OCI-LY7 (cell line): Measurements from ENCODE around the gene AUTS2. TPM values are rescaled to one million over a fixed set of nuclear protein-coding genes. Genes with fewer than 3 reads are reported as not detected.

Experiments
- BruUV-seq: library from RNA; stranded (reverse); fragments of 400-500 nt; replicated peaks from 2 replicates; lab custom pipeline; 2021; lab: Mats Ljungman, UMichigan
- CTCF ChIA-PET: fragments of 300-600 bp; sonication (Branson Sonifier 250); formaldehyde crosslinking; loops from one replicate; lab custom pipeline; 2022; ENCODE audit warnings: antibody characterized with exemption; ENCODE audit not compliant: unreplicated experiment; lab: Charles Lee
- POLR2A ChIA-PET: fragments of 300-600 bp; sonication (Branson Sonifier 250); formaldehyde crosslinking; loops from one replicate; lab custom pipeline; 2022; ENCODE audit warnings: antibody characterized with exemption; lab: Charles Lee
- DNase-seq: peaks from one replicate; pipeline ENCODE4 v3.0.0-alpha.2; 2015; ENCODE audit warnings: low spot score
- H2AFZ ChIP-seq: fragments of 200-600 bp; sonication (generic), shearing (Covaris generic); 2 replicates; pipeline ENCODE4 v1.6.1; 2014; ENCODE audit warnings: mild to moderate bottlenecking, antibody characterized with exemption, low read length, moderate library complexity
- H3K27ac ChIP-seq: fragments of 200-600 bp; sonication (generic); 2 replicates; pipeline ENCODE4 v1.5.1; 2014; ENCODE audit warnings: mixed run types, low read depth, mild to moderate bottlenecking, moderate library complexity, low read length, inconsistent platforms; ENCODE audit not compliant: poor library complexity, severe bottlenecking
- H3K36me3 ChIP-seq: fragments of 200-600 bp; sonication (generic); 2 replicates; pipeline ENCODE4 v1.6.1; 2014; ENCODE audit warnings: mild to moderate bottlenecking, antibody characterized with exemption, low read length, moderate library complexity, mixed read lengths; ENCODE audit not compliant: insufficient read depth
- H3K4me1 ChIP-seq: fragments of 200-600 bp; sonication (generic); 2 replicates; pipeline ENCODE4 v1.5.1; 2014; ENCODE audit warnings: mild to moderate bottlenecking, low read length; ENCODE audit not compliant: insufficient read depth, poor library complexity, severe bottlenecking
- H3K4me2 ChIP-seq: fragments of 200-600 bp; sonication (generic); 2 replicates; pipeline ENCODE4 v1.6.1; 2014; ENCODE audit warnings: mild to moderate bottlenecking, low read length
- H3K4me3 ChIP-seq: fragments of 200-600 bp; sonication (generic); 2 replicates; pipeline ENCODE4 v1.5.1; 2014; ENCODE audit warnings: mild to moderate bottlenecking, low read depth, low read length; ENCODE audit not compliant: poor library complexity, severe bottlenecking
- H3K79me2 ChIP-seq: fragments of 200-600 bp; sonication (generic); 2 replicates; pipeline ENCODE4 v1.6.1; 2016; ENCODE audit warnings: low read depth, mild to moderate bottlenecking, low read length, moderate library complexity, mixed read lengths; ENCODE audit not compliant: insufficient read depth
- H3K9me2 ChIP-seq: fragments of 200-600 bp; sonication (generic); 2 replicates; pipeline ENCODE4 v1.6.1; 2016; ENCODE audit warnings: mild to moderate bottlenecking, low read length, mixed read lengths; ENCODE audit not compliant: insufficient read depth
- H3K9me3 ChIP-seq: fragments of 200-600 bp; sonication (generic); 2 replicates; pipeline ENCODE4 v1.6.1; 2014; ENCODE audit warnings: mild to moderate bottlenecking, mixed run types, low read length, mixed read lengths
- H4K20me1 ChIP-seq: fragments of 200-600 bp; sonication (generic); 2 replicates; pipeline ENCODE4 v1.6.1; 2014; ENCODE audit warnings: mild to moderate bottlenecking, antibody characterized with exemption, low read length, moderate library complexity, mixed read lengths; ENCODE audit not compliant: insufficient read depth
- EZH2phosphoT487 ChIP-seq: fragments of 200-600 bp; sonication (generic); IDR thresholded peaks from 2 replicates; pipeline ENCODE4 v1.6.1; 2018; ENCODE audit warnings: low read depth, borderline replicate concordance, mild to moderate bottlenecking, mixed run types, antibody characterized with exemption, low read length, moderate library complexity, mixed read lengths
- intact Hi-C: fragments of 100-400 bp; cut with micrococcal nuclease; formaldehyde crosslinking; loops from one replicate; pipeline ENCODE4 v1.10.0; 2022; ENCODE audit not compliant: unreplicated experiment
- total RNA-seq, 2 experiments: library from RNA; depleted of rRNA in 1 of 2; stranded (reverse); fragments of >200 nt in 1 of 2; shearing (Covaris generic) in 1 of 2; gene quantifications; 2 replicates each; pipeline ENCODE4 v1.2.3, GENCODE V29; 2014 to 2022
- TF ChIP-seq, protein P1 (sequence below): fragments of 200-600 bp; sonication (generic); conservative IDR thresholded peaks from 2 replicates; pipeline ENCODE4 v1.5.1; 2014; ENCODE audit warnings: mild to moderate bottlenecking, antibody characterized with exemption, low read length, moderate library complexity, mixed read lengths

The AUTS2 gene
- total RNA-seq, 2 experiments from 2014 or later = 37.9 to 78.5 TPM

DNA sequence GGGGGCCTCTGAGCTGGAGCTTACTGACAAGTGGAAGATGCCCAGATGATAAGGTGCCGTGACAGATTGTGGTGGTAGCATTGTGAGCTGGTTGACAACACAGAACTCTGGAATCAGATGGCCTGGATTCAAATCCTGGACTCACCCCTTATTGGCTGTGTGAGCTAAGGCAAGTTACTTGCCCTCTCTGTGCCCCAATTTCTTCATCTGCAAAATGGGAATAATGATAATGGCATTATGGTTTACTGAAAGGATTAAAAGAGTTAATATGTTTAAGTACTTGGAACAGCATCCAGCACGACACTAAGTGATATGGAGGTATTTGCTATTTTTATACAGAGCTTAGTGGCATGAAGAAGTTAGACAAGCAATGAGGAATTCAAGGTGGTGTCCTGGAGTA, 1067.7 kb downstream of the AUTS2 start:
- no peak overlapping the region for H3K4me3 ChIP-seq
- H3K9me3 ChIP-seq = no peaks in the 10 kb centered on the region
- POLR2A ChIA-PET = interaction anchor here (2.2 kb wide), 1 partner anchor 9 kb away, joined by 9 read pairs; no protein-coding TSS in a partner anchor

GRCh38 chr7:70667406-70667805, 1069.1 kb downstream of the AUTS2 start:
- no peaks in the 10 kb centered on the region for H4K20me1 ChIP-seq
- no TSS peak for BruUV-seq
- no peaks in the 10 kb centered on the region for H3K36me3 ChIP-seq
- no peak overlapping the region for H3K27ac ChIP-seq
- H3K4me3 ChIP-seq = no peak overlapping the region
- H2AFZ ChIP-seq = no peak overlapping the region
- no peaks in the 10 kb centered on the region for H3K79me2 ChIP-seq
- no peaks in the 10 kb centered on the region for H3K9me3 ChIP-seq
- no peak overlapping the region for H3K4me2 ChIP-seq
- TF ChIP-seq EZH2phosphoT487 = no peak
- H3K9me2 ChIP-seq = no peaks in the 10 kb centered on the region
- ChIA-PET POLR2A (no interaction called here), CTCF (no interaction called here)
- intact Hi-C loops = no loop called here
- no peak for DNase-seq
- no peaks in the 10 kb centered on the region for H3K4me1 ChIP-seq

More for the DNA sequence above, 1067.7 kb downstream of the AUTS2 start:
- H3K4me1 ChIP-seq = no peaks in the 10 kb centered on the region
- H3K27ac ChIP-seq = no peak overlapping the region
- DNase-seq = no peak
- no peak for TF ChIP-seq EZH2phosphoT487
- TF ChIP-seq, protein P1, sequence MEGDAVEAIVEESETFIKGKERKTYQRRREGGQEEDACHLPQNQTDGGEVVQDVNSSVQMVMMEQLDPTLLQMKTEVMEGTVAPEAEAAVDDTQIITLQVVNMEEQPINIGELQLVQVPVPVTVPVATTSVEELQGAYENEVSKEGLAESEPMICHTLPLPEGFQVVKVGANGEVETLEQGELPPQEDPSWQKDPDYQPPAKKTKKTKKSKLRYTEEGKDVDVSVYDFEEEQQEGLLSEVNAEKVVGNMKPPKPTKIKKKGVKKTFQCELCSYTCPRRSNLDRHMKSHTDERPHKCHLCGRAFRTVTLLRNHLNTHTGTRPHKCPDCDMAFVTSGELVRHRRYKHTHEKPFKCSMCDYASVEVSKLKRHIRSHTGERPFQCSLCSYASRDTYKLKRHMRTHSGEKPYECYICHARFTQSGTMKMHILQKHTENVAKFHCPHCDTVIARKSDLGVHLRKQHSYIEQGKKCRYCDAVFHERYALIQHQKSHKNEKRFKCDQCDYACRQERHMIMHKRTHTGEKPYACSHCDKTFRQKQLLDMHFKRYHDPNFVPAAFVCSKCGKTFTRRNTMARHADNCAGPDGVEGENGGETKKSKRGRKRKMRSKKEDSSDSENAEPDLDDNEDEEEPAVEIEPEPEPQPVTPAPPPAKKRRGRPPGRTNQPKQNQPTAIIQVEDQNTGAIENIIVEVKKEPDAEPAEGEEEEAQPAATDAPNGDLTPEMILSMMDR = no peak
- no peak overlapping the region for H3K4me2 ChIP-seq
- CTCF ChIA-PET = no interaction called here
- no TSS peak for BruUV-seq
- no peaks in the 10 kb centered on the region for H3K9me2 ChIP-seq
- H2AFZ ChIP-seq = no peak overlapping the region
- H4K20me1 ChIP-seq = no peaks in the 10 kb centered on the region
- H3K36me3 ChIP-seq = no peaks in the 10 kb centered on the region
- intact Hi-C loops = no loop called here
- H3K79me2 ChIP-seq = no peaks in the 10 kb centered on the region

GRCh38 chr7:70668606-70669358, 1070.5 kb downstream of the AUTS2 start:
- Histone ChIP-seq H3K36me3 (no peaks in the 10 kb centered on the region), H3K4me2 (no peak overlapping the region), H3K4me3 (no peak overlapping the region), H4K20me1 (no peaks in the 10 kb centered on the region), H3K27ac (no peak overlapping the region), H3K4me1 (no peaks in the 10 kb centered on the region), H3K9me3 (no peaks in the 10 kb centered on the region), H2AFZ (no peak overlapping the region), H3K79me2 (no peaks in the 10 kb centered on the region), H3K9me2 (no peaks in the 10 kb centered on the region)
- no peak for DNase-seq
- BruUV-seq = no TSS peak
- ChIA-PET CTCF (no interaction called here), POLR2A (no interaction called here)
- TF ChIP-seq, protein P1 = no peak
- TF ChIP-seq EZH2phosphoT487 = no peak
- intact Hi-C loops = no loop called here
